ENCODE measurements around the gene IGLON5. TPM values are rescaled to one million over a fixed set of nuclear protein-coding genes. Genes with fewer than 3 reads are reported as not detected.

The IGLON5 gene
- polyA plus RNA-seq, 1 donor from 2014 or later: not detected

GRCh38 chr19:51339687-51340656, 28.5 kb downstream of the IGLON5 start:
- no peaks in the 10 kb centered on the region for H3K27me3 Mint-ChIP-seq
- peaks cover 28 to 41% (median 32%) of the 10 kb centered on the region in 3 donors for H3K4me1 Mint-ChIP-seq
- H3K36me3 Mint-ChIP-seq: no peaks in the 10 kb centered on the region
- peak overlapping the region; percentile 52 to 97 (median 83) for H3K27ac Mint-ChIP-seq
- H3K4me3 Mint-ChIP-seq: peak overlapping the region; percentile 86 to 99 (median 93)
- H3K9me3 Mint-ChIP-seq: no peaks in the 10 kb centered on the region

DNA sequence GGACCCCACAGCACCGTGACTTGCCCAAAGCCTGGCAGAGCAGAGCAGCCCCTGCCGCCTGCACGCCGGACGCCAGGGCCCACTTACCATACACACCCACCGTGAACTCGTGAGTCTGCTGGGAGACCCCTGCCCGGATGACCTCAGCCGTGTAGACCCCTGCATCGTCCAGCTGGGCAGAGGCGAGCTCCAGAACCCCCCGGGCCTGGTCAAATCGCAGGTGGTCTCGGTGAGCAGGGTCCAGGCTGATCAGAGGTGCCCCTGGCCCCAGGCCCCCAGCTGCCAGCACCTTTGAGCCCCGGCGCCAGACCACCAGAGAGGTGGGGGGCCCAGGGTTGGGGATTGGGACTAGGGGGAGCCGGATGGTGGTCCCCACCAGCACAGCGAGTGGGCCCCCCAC, 29.6 kb downstream of the IGLON5 start:
- Mint-ChIP-seq H3K9me3 (no peaks in the 10 kb centered on the region), H3K27me3 (no peaks in the 10 kb centered on the region), H3K4me3 (peak overlapping the region; percentile 32 to 87 (median 86)), H3K36me3 (no peaks in the 10 kb centered on the region), H3K4me1 (peaks cover 33 to 44% (median 33%) of the 10 kb centered on the region in 3 donors), H3K27ac (peak overlapping the region; percentile 71 to 99 (median 77))

- peak within 1 kb of the TSS; percentile 71 to 99 (median 77) for H3K27ac Mint-ChIP-seq
- H3K9me3 Mint-ChIP-seq: no peaks in the 10 kb centered on the region
- no peaks in the 10 kb centered on the region for H3K27me3 Mint-ChIP-seq
- no peaks in the 10 kb centered on the region for H3K36me3 Mint-ChIP-seq
- H3K4me1 Mint-ChIP-seq: peaks cover 33 to 43% (median 33%) of the 10 kb centered on the region in 3 donors
- H3K4me3 Mint-ChIP-seq: peak within 1 kb of the TSS; percentile 63 to 87 (median 87)
Measured at GRCh38 chr19:51341976-51342580, 30.6 kb downstream of the IGLON5 start, which contains the start of gene VSIG10L. VSIG10L (minus strand) TSS chr19:51342139; CDS start chr19:51342124, 15 bp downstream.

DNA sequence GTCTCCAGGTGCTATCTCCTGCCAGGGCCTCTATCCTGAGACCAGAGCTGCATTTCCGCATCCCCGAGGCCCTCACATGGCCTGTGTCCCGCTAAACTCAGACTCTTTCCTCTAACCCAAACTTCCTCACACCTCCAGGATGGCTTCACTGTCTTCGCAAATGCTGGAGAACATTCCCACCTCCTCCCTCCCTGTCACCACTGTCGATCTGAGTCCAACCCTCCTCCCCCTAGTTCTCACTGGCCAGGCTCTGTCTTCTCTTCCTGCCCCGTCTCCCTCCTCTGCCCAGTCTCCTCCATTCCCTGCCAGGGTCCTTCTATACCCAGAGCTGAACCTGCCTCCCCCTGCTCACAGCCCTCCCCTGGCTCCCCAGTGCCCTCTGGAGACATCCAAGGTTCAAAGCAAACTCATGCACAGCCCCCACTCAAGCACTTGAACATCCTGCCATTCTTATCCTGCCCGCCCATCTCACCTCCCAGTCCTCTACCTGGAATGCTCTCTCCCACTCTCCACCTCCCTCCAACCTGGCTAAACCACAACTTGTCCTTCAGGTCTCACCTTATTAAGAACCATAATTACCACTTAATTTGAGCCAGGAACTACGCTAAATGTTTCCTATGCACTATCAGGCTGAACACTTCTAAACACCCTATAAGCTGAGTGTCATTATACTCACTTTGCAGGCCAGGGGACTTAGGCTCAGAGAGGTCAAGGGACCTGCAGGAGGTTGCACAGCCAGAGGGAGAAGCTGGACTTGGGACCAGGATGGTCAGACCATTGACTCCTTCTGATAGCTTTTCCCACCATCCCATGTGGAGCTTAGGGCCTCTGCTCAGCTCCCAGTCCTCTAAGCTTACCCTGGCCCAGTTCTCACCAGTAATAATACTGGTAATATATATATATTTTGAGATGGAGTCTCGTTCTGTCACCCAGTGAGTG, 31.5 kb downstream of the IGLON5 start:
- Mint-ChIP-seq H3K9me3 (no peaks in the 10 kb centered on the region), H3K36me3 (no peaks in the 10 kb centered on the region), H3K4me1 (peaks cover 33 to 43% (median 33%) of the 10 kb centered on the region in 3 donors), H3K27ac (peak overlapping the region; percentile 2 to 67 (median 12)), H3K4me3 (peak overlapping the region; percentile 53 to 80 (median 70)), H3K27me3 (no peaks in the 10 kb centered on the region)

GRCh38 chr19:51345076-51345620, 33.7 kb downstream of the IGLON5 start:
- Mint-ChIP-seq H3K4me1 (peaks cover 26 to 32% (median 29%) of the 10 kb centered on the region in 3 donors), H3K36me3 (no peaks in the 10 kb centered on the region), H3K4me3 (peak overlapping the region; percentile 54 to 90 (median 74)), H3K27ac (peak overlapping the region; percentile 69 to 97 (median 94)), H3K9me3 (no peaks in the 10 kb centered on the region), H3K27me3 (no peaks in the 10 kb centered on the region)

DNA sequence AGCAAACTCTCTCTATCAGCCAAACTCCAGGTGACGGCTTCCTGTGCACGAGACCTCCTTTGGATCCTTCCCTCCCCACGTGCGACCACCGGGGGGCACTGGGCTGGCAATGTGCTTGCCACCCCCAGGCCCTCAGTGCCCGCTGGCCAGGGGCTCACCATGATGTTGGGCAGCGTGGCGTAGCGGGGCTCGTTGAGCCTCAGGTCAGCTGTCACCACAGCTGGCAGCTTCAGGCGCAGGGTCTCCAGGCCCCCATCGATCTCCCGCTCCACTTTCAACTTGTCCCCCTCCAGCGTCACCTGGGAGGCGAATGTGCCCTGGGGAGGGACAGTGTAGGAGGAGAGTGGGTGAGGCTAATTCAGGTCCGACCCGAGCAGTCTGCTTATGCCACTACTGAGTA, 35.3 kb downstream of the IGLON5 start:
- peaks cover 21 to 29% (median 26%) of the 10 kb centered on the region in 3 donors for H3K4me1 Mint-ChIP-seq
- no peak overlapping the region for H3K4me3 Mint-ChIP-seq
- no peaks in the 10 kb centered on the region for H3K9me3 Mint-ChIP-seq
- no peaks in the 10 kb centered on the region for H3K27me3 Mint-ChIP-seq
- no peaks in the 10 kb centered on the region for H3K36me3 Mint-ChIP-seq
- peak overlapping the region in 1 of 3 donors; percentile 39 for H3K27ac Mint-ChIP-seq

GRCh38 chr19:51347209-51347928, 35.9 kb downstream of the IGLON5 start:
- Mint-ChIP-seq H3K4me1 (peaks cover 20 to 27% (median 26%) of the 10 kb centered on the region in 3 donors), H3K9me3 (no peaks in the 10 kb centered on the region), H3K36me3 (peaks cover 2% of the 10 kb centered on the region), H3K27ac (no peak overlapping the region), H3K27me3 (no peaks in the 10 kb centered on the region), H3K4me3 (no peak overlapping the region)

GRCh38 chr19:51351266-51351990, 40.0 kb downstream of the IGLON5 start:
- Mint-ChIP-seq H3K4me1 (peaks cover 0 to 1% (median 1%) of the 10 kb centered on the region in 3 donors), H3K27me3 (no peaks in the 10 kb centered on the region), H3K36me3 (peaks cover 4% of the 10 kb centered on the region), H3K9me3 (no peaks in the 10 kb centered on the region), H3K4me3 (no peak overlapping the region), H3K27ac (no peak overlapping the region)

- Mint-ChIP-seq H3K27me3 (no peaks in the 10 kb centered on the region), H3K36me3 (peaks cover 4% of the 10 kb centered on the region), H3K9me3 (no peaks in the 10 kb centered on the region), H3K27ac (no peak overlapping the region), H3K4me1 (peaks cover 0 to 1% (median 1%) of the 10 kb centered on the region in 3 donors), H3K4me3 (no peak overlapping the region)
Measured at GRCh38 chr19:51352783-51353360, 41.4 kb downstream of the IGLON5 start.

GRCh38 chr19:51354103-51354741, 42.8 kb downstream of the IGLON5 start:
- Mint-ChIP-seq H3K27me3 (no peaks in the 10 kb centered on the region), H3K9me3 (no peaks in the 10 kb centered on the region), H3K36me3 (peaks cover 4% of the 10 kb centered on the region), H3K4me1 (peaks cover 0 to 3% (median 1%) of the 10 kb centered on the region in 3 donors), H3K27ac (no peak overlapping the region), H3K4me3 (no peak overlapping the region)

DNA sequence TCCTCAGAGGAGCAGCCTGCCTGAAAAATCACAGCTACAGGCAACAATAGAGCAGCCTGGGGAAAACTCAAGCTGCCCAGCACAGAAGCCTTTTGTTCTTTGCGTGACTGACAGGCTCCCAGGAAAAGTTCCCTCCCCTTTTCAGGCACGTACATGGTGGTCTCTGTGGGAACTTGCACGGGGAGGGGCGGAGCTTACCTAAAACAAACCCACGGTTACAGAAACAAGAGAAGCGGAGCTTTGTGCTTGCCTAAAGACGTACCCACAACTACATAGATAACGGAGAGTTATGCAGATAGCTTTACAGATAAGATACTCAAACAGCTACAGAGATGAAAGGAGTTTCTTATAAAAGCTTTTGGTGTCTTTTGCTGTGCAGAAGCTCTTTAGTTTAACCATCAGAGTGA, 43.3 kb downstream of the IGLON5 start:
- Mint-ChIP-seq H3K4me1 (peaks cover 0 to 8% (median 1%) of the 10 kb centered on the region in 3 donors), H3K27ac (peak overlapping the region in 1 of 3 donors; percentile 32)

GRCh38 chr19:51356159-51356801, 44.8 kb downstream of the IGLON5 start:
- H3K36me3 Mint-ChIP-seq: peaks cover 4% of the 10 kb centered on the region
- no peaks in the 10 kb centered on the region for H3K27me3 Mint-ChIP-seq
- H3K4me1 Mint-ChIP-seq: peaks cover 0 to 8% (median 1%) of the 10 kb centered on the region in 3 donors
- peak overlapping the region in 1 of 3 donors; percentile 39 for H3K27ac Mint-ChIP-seq
- no peaks in the 10 kb centered on the region for H3K9me3 Mint-ChIP-seq
- H3K4me3 Mint-ChIP-seq: no peak overlapping the region

More for the DNA sequence above, 43.3 kb downstream of the IGLON5 start:
- Mint-ChIP-seq H3K9me3 (no peaks in the 10 kb centered on the region), H3K27me3 (no peaks in the 10 kb centered on the region), H3K4me3 (no peak overlapping the region), H3K36me3 (peaks cover 4% of the 10 kb centered on the region)

Data from IgD-negative memory B cell (primary cell).